Measurements from ENCODE around the gene FAM180A. TPM values are rescaled to one million over a fixed set of nuclear protein-coding genes. Genes with fewer than 3 reads are reported as not detected.
"Not testable (repeated sequence)": the region's sequence is repeated elsewhere in the genome, so short reads cannot be mapped to it uniquely, and the experiment has no call there.

The FAM180A gene
- total RNA-seq, 2 donors from 2014 or later = not detected

DNA sequence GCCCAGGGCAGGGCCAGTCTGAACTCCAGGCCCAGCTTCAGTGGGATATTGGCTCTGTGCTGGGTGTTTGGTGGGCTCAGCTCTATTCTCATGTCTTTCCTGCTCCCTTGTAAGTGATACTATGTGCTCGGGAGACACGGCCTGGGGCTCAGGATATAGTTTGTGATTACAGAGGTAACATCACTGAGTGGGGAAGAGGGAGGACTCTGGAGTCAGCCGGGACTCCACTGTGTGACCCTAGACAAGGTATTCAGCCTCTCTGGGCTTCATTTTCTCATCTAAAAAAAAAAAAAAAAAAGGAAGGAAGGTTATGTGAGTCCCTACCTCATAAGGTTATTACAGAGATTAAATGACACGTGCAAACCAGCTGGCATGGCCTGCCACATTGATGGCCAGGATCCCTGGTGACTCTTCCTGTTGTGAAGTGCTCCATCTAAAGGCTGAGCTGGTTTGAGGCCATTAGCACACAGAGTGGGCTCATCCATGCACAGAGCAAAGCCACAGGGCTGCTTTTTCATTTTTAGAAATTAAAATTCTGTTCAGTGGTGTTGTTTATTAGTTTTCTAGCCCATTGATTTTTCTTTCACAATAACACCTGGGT, 36.3 kb downstream of the FAM180A start:
- no peaks in the 10 kb centered on the region for H3K9me3 Mint-ChIP-seq
- DNase-seq (no peak), ATAC-seq (replicated peaks in 1 of 2) (no peak)
- H3K4me1 Mint-ChIP-seq (ENCODE audit: low read depth) = no peaks in the 10 kb centered on the region
- no peaks in the 10 kb centered on the region for H3K27me3 Mint-ChIP-seq (ENCODE audit: low read depth)
- no peak overlapping the region for H3K27ac Mint-ChIP-seq
- no peak overlapping the region for H3K4me3 Mint-ChIP-seq
- H3K36me3 Mint-ChIP-seq (ENCODE audit: insufficient read depth in 2 of 2) = no peaks in the 10 kb centered on the region

DNA sequence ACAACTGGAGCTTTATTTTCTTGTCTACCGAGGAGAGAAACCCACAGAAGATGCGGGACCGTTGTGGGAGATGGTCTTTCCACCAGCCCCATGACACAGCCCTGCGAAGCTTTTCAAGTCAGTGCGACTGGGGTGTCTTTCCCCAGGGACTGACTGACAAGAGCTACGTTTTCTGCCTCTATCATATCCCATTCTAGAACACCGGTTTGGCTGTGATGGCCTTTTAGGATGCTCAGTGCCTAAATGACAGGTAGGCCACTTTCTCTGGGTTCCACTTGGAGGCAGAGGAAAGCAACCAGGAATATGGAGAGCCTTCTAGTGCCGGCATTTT, 37.5 kb downstream of the FAM180A start:
- ATAC-seq (replicated peaks in 1 of 2) = peak in 1 of 2 donors; percentile 15
- Mint-ChIP-seq H3K36me3 (ENCODE audit: insufficient read depth in 2 of 2) (no peaks in the 10 kb centered on the region), H3K4me3 (no peak overlapping the region), H3K27ac (no peak overlapping the region), H3K27me3 (ENCODE audit: low read depth) (no peaks in the 10 kb centered on the region), H3K9me3 (no peaks in the 10 kb centered on the region), H3K4me1 (ENCODE audit: low read depth) (no peaks in the 10 kb centered on the region)
- DNase-seq = no peak

DNA sequence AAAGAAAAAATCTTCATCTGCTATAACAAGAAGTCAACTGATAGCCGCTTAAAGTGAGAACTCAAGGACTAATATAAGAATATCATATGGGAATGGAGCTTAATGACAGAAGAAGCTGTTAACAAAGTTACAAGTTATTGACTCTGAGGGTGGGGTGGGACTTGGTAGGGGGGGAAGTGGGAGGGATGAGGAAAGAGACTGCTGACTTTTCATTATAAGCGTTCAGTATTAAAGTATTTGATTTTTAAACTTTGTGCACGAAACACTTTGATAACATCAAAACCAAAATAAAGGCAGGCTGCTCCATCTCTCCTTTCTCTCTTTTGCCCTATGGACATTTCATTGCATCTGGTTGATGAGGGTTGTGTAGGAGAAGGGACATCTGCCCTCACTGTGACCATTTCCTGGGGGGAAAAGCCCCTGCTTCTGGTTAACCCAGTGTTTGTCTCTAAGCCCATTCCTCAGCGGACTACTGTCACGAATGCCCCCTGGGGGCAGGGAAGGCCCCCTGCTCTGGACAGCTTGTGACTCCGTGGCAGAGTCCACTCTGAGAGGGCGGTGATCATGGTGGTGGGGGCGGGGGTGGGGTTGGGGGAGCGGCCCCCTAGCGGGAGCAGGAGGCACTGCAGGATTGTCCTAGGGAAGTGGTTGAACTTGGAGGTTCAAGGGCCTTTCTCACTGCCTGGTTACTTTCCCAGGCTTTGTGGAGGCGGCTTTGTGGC, 38.0 kb downstream of the FAM180A start:
- Mint-ChIP-seq H3K27ac (no peak overlapping the region), H3K36me3 (ENCODE audit: insufficient read depth in 2 of 2) (no peaks in the 10 kb centered on the region), H3K4me1 (ENCODE audit: low read depth) (no peaks in the 10 kb centered on the region), H3K27me3 (ENCODE audit: low read depth) (no peaks in the 10 kb centered on the region), H3K4me3 (no peak overlapping the region), H3K9me3 (no peaks in the 10 kb centered on the region)
- DNase-seq (peak; percentile 19 to 21), ATAC-seq (replicated peaks in 1 of 2) (peak; percentile 32 to 41)

DNA sequence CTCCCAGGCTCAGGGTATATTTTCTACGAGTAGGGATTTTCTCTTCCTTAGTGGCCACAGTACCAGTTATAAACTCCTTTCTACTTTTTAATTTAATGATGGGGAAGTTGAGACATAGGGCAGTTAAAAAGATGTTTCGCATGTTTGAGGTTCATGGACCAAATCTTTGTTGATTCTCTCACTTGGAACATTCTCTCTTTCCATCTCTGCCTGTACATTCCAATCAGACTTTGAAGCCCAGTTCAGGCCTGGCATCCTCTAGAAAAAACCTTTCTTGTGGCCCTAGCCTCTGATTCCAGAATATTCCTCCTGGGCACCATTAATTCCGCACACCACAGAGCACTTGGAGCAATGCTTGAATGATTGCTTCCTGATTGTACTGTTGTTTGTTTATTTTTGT, 39.1 kb downstream of the FAM180A start:
- H3K27me3 Mint-ChIP-seq (ENCODE audit: low read depth) = no peaks in the 10 kb centered on the region
- DNase-seq = no peak
- H3K27ac Mint-ChIP-seq = no peak overlapping the region
- no peaks in the 10 kb centered on the region for H3K9me3 Mint-ChIP-seq
- H3K4me1 Mint-ChIP-seq (ENCODE audit: low read depth) = no peaks in the 10 kb centered on the region
- no peak for ATAC-seq (replicated peaks in 1 of 2)
- H3K4me3 Mint-ChIP-seq = no peak overlapping the region
- H3K36me3 Mint-ChIP-seq (ENCODE audit: insufficient read depth in 2 of 2) = no peaks in the 10 kb centered on the region

DNA sequence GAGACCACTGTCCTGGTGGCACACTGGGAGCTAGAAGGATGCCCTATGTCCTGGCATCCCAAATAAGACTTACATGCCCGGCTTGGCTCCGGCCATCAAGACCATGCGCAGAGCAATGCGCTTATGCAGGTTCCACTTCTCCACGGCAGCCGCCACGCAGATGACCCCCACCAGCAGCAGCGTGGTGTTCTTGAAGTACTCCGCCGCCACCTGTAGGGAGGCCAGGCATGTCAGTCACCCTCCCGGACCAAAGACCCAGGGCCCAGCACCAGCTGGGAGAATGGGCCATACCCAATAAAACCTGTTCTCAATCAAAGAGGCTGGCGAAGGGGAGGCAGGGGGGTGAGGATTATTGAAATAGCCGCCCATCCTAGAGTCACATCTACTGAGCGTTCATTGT, 40.6 kb downstream of the FAM180A start:
- DNase-seq (no peak), ATAC-seq (replicated peaks in 1 of 2) (no peak)
- Mint-ChIP-seq H3K27ac (no peak overlapping the region), H3K4me3 (no peak overlapping the region), H3K9me3 (no peaks in the 10 kb centered on the region), H3K4me1 (ENCODE audit: low read depth) (no peaks in the 10 kb centered on the region), H3K27me3 (ENCODE audit: low read depth) (no peaks in the 10 kb centered on the region), H3K36me3 (ENCODE audit: insufficient read depth in 2 of 2) (no peaks in the 10 kb centered on the region)

DNA sequence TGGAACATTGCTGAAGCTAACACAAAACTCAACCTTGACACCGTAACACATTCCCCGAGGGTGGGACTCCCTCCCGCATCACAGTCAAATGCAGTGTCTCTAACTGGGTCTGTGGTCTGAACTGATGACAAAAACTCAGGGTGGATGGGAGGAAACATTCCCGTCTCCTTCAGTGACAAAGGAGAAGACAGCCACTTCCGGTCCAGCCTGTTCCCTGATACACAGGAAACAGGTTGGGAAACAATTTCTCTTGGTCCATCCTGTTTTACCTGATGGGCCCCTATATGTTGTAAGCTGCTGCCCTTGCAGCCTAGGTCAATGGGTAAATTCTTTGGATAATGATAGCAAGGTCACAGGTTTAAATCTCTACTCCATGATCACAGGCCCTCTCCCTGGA, 41.0 kb downstream of the FAM180A start:
- H3K36me3 Mint-ChIP-seq (ENCODE audit: insufficient read depth in 2 of 2) = no peaks in the 10 kb centered on the region
- no peak for DNase-seq
- H3K27ac Mint-ChIP-seq = no peak overlapping the region
- H3K27me3 Mint-ChIP-seq (ENCODE audit: low read depth) = no peaks in the 10 kb centered on the region
- no peak overlapping the region for H3K4me3 Mint-ChIP-seq
- no peak for ATAC-seq (replicated peaks in 1 of 2)
- no peaks in the 10 kb centered on the region for H3K9me3 Mint-ChIP-seq
- H3K4me1 Mint-ChIP-seq (ENCODE audit: low read depth) = no peaks in the 10 kb centered on the region

DNA sequence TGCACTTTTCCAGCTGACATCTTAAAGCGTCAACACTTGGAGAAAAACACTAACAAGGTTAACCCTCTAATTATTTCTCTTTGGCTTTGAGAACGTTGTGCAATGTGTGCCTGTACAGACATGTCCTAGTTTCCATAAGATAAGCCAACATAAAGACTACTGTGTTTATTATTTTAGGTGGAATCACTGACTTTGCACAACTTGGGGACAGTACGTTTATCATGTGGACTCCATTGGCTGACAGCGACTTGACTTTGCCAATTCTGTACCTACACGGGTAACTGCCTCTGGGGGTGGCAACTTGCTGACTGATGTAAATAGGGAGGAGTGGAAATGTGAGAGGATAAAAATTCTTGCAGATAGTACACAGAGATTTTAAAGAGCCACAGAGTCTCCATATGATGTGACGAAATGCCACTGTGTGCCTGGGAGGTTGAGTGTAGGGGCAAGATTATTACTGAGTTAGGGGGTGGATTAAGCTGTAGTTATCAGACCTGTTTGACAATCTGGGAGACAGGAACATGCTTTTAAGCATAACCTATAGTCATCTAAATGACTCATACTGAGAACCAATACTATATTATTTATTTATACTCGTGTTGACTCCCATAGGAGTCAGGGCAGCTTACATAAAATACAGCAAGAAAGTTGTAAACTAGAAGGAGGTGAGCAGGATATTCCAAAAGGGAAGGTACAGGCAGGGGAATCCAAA, 41.6 kb downstream of the FAM180A start:
- H3K27me3 Mint-ChIP-seq (ENCODE audit: low read depth) = no peaks in the 10 kb centered on the region
- DNase-seq (no peak), ATAC-seq (replicated peaks in 1 of 2) (no peak)
- H3K36me3 Mint-ChIP-seq (ENCODE audit: insufficient read depth in 2 of 2) = no peaks in the 10 kb centered on the region
- no peak overlapping the region for H3K4me3 Mint-ChIP-seq
- H3K4me1 Mint-ChIP-seq (ENCODE audit: low read depth) = no peaks in the 10 kb centered on the region
- H3K9me3 Mint-ChIP-seq = no peaks in the 10 kb centered on the region
- no peak overlapping the region for H3K27ac Mint-ChIP-seq

DNA sequence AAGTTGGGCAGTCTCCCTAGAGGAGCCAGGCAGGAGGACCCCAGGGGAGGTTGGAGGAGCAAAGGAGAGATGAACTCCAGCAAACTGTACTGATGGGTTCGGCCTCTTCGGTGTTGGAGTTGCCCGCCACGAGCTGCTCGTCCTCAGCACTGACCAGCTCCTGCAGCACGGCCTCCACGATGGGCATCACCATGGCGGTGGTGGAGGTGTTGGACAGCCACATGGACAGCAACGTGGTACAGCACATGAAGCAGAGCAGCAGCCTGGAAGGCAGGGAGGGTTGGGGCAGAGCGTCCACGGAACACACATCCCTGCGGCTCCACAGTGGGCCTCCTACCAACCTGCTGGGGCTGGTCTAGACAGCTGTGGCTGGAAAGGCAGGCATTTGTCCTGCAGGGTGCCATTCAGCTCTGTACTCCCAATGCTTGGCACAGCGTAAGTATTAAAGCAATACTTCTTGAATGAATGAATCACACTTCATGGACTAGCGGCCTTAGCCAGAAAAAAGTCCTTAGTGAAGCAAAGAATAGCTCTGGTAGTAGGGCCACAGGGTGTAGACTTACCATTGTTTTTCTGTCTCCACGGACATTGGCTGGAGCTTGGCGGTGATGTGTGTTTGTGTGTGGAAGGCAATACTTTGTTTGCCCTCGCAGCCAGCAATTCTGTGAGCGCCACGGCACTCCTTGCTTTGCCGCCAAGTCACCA, 42.4 kb downstream of the FAM180A start:
- no peaks in the 10 kb centered on the region for H3K9me3 Mint-ChIP-seq
- H3K27me3 Mint-ChIP-seq (ENCODE audit: low read depth) = no peaks in the 10 kb centered on the region
- ATAC-seq (replicated peaks in 1 of 2) (no peak), DNase-seq (no peak)
- H3K4me3 Mint-ChIP-seq = no peak overlapping the region
- no peaks in the 10 kb centered on the region for H3K4me1 Mint-ChIP-seq (ENCODE audit: low read depth)
- H3K27ac Mint-ChIP-seq = no peak overlapping the region
- H3K36me3 Mint-ChIP-seq (ENCODE audit: insufficient read depth in 2 of 2) = no peaks in the 10 kb centered on the region

DNA sequence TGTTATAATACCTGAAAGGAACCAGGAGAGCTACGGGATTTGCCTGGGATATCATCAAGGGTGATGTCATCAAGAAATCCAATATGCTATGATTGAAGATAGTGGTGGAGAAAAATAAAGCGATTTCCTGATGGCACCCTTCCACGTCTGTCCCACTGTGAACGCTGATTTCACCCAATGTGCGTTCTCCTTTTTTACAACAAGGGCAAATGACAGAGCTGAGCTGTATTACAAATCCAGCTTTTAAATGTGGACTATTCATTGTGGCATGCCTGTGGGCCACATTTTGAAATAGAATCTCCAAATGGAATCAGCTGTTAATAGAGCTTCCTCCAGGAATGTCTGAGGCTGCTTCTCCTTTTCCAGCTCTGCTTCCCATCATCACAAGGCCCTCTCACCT, 43.9 kb downstream of the FAM180A start:
- ATAC-seq (replicated peaks in 1 of 2) = no peak
- Mint-ChIP-seq H3K36me3 (ENCODE audit: insufficient read depth in 2 of 2) (no peaks in the 10 kb centered on the region), H3K4me1 (ENCODE audit: low read depth) (no peaks in the 10 kb centered on the region), H3K27me3 (ENCODE audit: low read depth) (no peaks in the 10 kb centered on the region), H3K9me3 (no peaks in the 10 kb centered on the region), H3K4me3 (no peak overlapping the region), H3K27ac (no peak overlapping the region)
- DNase-seq = no peak

DNA sequence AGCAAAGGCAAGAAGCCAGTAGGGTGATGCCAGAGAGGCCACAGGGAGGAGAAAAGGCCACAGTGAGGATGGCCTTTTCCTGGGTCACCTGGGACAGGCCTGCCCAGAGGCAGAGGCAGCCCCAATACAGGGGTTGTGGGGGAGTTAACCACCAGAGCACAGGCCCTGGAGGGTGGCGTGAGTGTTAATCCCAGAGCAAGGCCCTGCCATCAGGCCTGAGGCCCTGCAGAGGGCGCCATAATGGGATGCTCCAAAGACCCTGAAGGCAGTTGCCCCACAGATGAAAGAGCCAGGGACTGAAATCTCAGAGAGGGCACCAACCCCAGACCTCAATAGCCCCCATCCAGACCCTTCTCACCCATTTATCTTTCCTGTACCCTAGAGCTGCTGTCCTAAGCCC, 44.5 kb downstream of the FAM180A start:
- Mint-ChIP-seq H3K27me3 (ENCODE audit: low read depth) (no peaks in the 10 kb centered on the region), H3K27ac (no peak overlapping the region), H3K4me1 (ENCODE audit: low read depth) (no peaks in the 10 kb centered on the region), H3K36me3 (ENCODE audit: insufficient read depth in 2 of 2) (no peaks in the 10 kb centered on the region), H3K4me3 (no peak overlapping the region), H3K9me3 (no peaks in the 10 kb centered on the region)
- ATAC-seq (replicated peaks in 1 of 2) (no peak), DNase-seq (peak in 1 of 2 donors; percentile 11)

DNA sequence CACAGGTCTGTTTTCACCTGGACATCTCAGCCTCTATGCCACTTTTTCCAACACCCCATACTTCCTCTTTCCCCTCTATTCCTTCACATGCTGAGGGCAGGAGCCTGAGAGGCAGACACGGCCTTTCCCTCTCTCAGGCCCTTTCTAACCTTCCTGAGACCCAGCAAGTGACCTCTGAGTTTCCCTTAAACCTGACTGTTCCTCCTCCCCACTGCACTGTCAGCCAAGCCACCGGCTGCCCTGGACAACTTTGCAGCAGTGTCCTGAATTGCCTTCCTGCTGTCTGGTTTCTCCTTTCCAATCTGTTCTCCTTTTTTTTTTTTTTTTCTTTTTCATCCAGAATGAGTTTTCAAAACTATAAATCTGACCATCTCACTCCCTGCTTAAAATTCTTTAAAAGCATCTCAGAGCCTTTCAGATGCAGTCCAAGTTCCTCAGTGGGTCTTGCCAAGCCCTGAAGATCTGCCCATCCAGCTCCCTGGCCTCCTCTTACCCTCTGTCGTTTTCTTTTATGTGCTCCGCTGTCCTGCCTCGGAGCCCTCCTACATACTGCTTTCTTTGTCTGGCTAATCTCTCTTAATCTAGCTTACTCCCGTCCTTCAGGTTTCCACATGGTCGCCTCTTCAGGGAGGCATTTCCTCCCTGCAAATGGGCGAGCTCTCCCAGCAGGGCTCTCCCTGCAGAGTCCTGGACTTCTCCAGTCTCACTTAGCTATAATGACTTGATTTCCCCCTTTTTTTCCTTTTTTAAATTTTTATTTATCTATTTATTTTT, 51.1 kb downstream of the FAM180A start:
- Mint-ChIP-seq H3K4me3 (no peak overlapping the region), H3K4me1 (ENCODE audit: low read depth) (no peaks in the 10 kb centered on the region), H3K27ac (no peak overlapping the region), H3K36me3 (ENCODE audit: insufficient read depth in 2 of 2) (no peaks in the 10 kb centered on the region), H3K9me3 (no peaks in the 10 kb centered on the region), H3K27me3 (ENCODE audit: low read depth) (no peaks in the 10 kb centered on the region)
- ATAC-seq (replicated peaks in 1 of 2) = no peak
- DNase-seq = no peak

DNA sequence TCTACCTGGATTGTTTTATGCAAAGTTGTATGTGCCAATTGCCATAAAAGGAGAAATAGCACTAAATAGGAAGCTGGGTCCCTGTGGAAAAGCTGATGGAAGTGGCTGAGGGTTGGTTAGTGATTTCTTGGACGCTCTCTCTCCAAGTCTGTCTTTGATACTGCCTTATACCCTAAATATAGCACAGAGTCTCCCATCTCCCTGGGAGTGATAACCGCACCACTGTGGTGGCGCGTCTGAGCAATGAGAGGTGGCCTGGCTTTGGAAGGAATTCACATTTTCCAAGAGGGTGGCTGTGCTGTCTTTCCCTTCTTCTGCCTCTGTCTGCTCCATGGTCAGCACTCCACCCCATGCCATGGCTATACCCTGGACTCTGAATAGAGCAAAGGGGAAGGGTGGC, 55.1 kb downstream of the FAM180A start:
- Mint-ChIP-seq H3K9me3 (no peaks in the 10 kb centered on the region), H3K27me3 (ENCODE audit: low read depth) (no peaks in the 10 kb centered on the region), H3K27ac (no peak overlapping the region), H3K36me3 (ENCODE audit: insufficient read depth in 2 of 2) (no peaks in the 10 kb centered on the region), H3K4me1 (ENCODE audit: low read depth) (no peaks in the 10 kb centered on the region), H3K4me3 (no peak overlapping the region)
- DNase-seq (no peak), ATAC-seq (replicated peaks in 1 of 2) (no peak)

DNA sequence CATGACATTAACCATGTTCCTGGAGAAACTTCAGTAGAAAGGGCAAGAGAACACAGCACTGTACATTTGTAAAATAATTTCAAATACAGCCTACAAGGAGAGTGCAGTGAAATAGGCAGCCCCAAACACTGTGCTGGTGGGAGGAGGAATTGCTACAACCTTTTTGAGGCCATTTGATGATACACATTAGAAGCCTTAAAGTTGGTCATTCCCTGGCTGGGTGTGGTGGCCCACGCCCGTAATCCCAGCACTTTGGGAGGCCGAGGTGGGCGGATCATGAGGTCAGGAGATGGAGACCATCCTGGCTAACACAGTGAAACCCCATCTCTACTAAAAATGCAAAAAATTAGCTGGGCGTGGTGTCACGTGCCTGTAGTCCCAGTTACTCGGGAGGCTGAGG, 56.0 kb downstream of the FAM180A start:
- not testable (repeated sequence) for H3K27ac Mint-ChIP-seq; H3K4me3 Mint-ChIP-seq; H3K27me3 Mint-ChIP-seq (ENCODE audit: low read depth); DNase-seq; H3K9me3 Mint-ChIP-seq; H3K36me3 Mint-ChIP-seq (ENCODE audit: insufficient read depth in 2 of 2); H3K4me1 Mint-ChIP-seq (ENCODE audit: low read depth); ATAC-seq (replicated peaks in 1 of 2)

All from activated T-cell treated with anti-CD3 and anti-CD28 coated beads, Interleukin-2, amount 50 U/mL, for 72 hours (primary cell).